Esophagus muscularis mucosa (tissue), 3 donors: ENCODE results near the gene CAMTA1.

Experiments
- POLR2A ChIP-seq: fragments of 450-650 bp; IDR thresholded peaks from one replicate; pipeline ENCODE4 v1.6.1; 2017; ENCODE audit warnings: antibody characterized with exemption, moderate library complexity, mild to moderate bottlenecking, low read depth
- POLR2AphosphoS5 ChIP-seq, 2 donors: sonication (generic); formaldehyde crosslinking; IDR thresholded peaks; one replicate each; pipeline ENCODE4 v1.6.1; 2017; ENCODE audit warnings: antibody characterized with exemption in 2 of 2
- TF ChIP-seq, protein P1 (sequence below), 3 experiments: fragments of 200-600 bp in 2 of 3; fragments of 450-650 bp in 1 of 3; sonication (generic) in 2 of 3; IDR thresholded peaks; one replicate each; pipeline ENCODE4 v1.5.1; 2017 to 2019; ENCODE audit warnings: antibody characterized with exemption in 3 of 3, mild to moderate bottlenecking in 2 of 3, moderate library complexity in 1 of 3

DNA sequence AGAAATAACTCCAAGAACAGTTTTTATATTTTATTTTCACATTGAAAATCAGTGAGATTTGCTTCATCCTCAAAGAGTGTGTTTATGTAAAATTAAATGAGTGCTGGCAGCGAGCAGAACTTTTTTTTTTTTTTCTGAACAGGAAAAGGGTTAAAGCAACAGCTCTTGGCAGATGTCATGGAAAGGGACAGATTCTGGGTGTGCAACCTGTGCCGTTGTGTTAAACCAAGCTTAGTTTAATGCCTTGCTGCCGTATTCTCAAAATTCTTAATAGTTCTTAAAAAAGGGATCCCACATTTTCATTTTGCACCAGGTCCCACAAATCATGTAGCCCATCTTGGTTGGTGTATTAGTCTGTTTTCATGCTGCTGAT, 758.5 kb downstream of the CAMTA1 start:
- TF ChIP-seq, protein P1, sequence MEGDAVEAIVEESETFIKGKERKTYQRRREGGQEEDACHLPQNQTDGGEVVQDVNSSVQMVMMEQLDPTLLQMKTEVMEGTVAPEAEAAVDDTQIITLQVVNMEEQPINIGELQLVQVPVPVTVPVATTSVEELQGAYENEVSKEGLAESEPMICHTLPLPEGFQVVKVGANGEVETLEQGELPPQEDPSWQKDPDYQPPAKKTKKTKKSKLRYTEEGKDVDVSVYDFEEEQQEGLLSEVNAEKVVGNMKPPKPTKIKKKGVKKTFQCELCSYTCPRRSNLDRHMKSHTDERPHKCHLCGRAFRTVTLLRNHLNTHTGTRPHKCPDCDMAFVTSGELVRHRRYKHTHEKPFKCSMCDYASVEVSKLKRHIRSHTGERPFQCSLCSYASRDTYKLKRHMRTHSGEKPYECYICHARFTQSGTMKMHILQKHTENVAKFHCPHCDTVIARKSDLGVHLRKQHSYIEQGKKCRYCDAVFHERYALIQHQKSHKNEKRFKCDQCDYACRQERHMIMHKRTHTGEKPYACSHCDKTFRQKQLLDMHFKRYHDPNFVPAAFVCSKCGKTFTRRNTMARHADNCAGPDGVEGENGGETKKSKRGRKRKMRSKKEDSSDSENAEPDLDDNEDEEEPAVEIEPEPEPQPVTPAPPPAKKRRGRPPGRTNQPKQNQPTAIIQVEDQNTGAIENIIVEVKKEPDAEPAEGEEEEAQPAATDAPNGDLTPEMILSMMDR (IDR thresholded peaks at IDR 0.05) = no peak
- no peak for TF ChIP-seq POLR2A
- TF ChIP-seq POLR2AphosphoS5 (IDR thresholded peaks at IDR 0.05) = no peak
